GM23338 (cell line): ENCODE results near the gene MOSPD2. TPM values are rescaled to one million over a fixed set of nuclear protein-coding genes. Genes with fewer than 3 reads are reported as not detected.

Experiments
- ATAC-seq: fragments of 200-7000 bp; cut with Tn5 transposase; 3 replicates; pipeline ENCODE4 v1.9.1; 2020
- DNase-seq: peaks from one replicate; pipeline ENCODE4 v3.0.0-alpha.2; 2015; ENCODE audit warnings: low spot score
- H2AFZ ChIP-seq: fragments of 200-600 bp; sonication (generic); 2 replicates; pipeline ENCODE4 v1.8.0; 2016; ENCODE audit warnings: antibody characterized with exemption, mild to moderate bottlenecking, moderate library complexity
- H3F3A ChIP-seq: fragments of 200-600 bp; sonication (generic); replicated peaks from 2 replicates; pipeline ENCODE4 v1.8.0; 2017; ENCODE audit warnings: antibody characterized with exemption, mixed run types, low read depth
- H3K27ac ChIP-seq: fragments of 200-600 bp; sonication (generic); 2 replicates; pipeline ENCODE4 v1.6.1; 2016; ENCODE audit warnings: low read depth
- H3K27me3 ChIP-seq: fragments of 200-600 bp; sonication (generic); 2 replicates; pipeline ENCODE4 v1.8.0; 2016; ENCODE audit warnings: mild to moderate bottlenecking, mixed run types, moderate library complexity; ENCODE audit not compliant: insufficient read depth
- H3K36me3 ChIP-seq: fragments of 200-600 bp; sonication (generic); 2 replicates; pipeline ENCODE4 v1.8.0; 2016; ENCODE audit warnings: mild to moderate bottlenecking; ENCODE audit not compliant: insufficient read depth
- H3K4me1 ChIP-seq: fragments of 200-600 bp; sonication (generic); 2 replicates; pipeline ENCODE4 v1.8.0; 2016; ENCODE audit warnings: mild to moderate bottlenecking, moderate library complexity; ENCODE audit not compliant: insufficient read depth
- H3K4me2 ChIP-seq: fragments of 200-600 bp; sonication (generic); 2 replicates; pipeline ENCODE4 v1.7.1; 2017; ENCODE audit warnings: mixed run types
- H3K4me3 ChIP-seq: fragments of 200-600 bp; sonication (generic); 2 replicates; pipeline ENCODE4 v1.6.1; 2016; ENCODE audit warnings: mixed run types
- H3K79me2 ChIP-seq: fragments of 200-600 bp; sonication (generic); replicated peaks from 2 replicates; pipeline ENCODE4 v1.8.0; 2017; ENCODE audit warnings: mild to moderate bottlenecking; ENCODE audit not compliant: insufficient read depth
- H3K9me2 ChIP-seq: fragments of 200-600 bp; sonication (generic); 2 replicates; pipeline ENCODE4 v1.8.0; 2017; ENCODE audit not compliant: insufficient read depth
- H4K20me1 ChIP-seq: fragments of 200-600 bp; sonication (generic); replicated peaks from 2 replicates; pipeline ENCODE4 v1.8.0; 2017; ENCODE audit warnings: mild to moderate bottlenecking; ENCODE audit not compliant: insufficient read depth
- H3K27ac Mint-ChIP-seq: 2 replicates; pipeline ENCODE4 v1.8.0; 2020; ENCODE audit warnings: inconsistent platforms, mild to moderate bottlenecking, moderate library complexity, mixed read lengths
- H3K27me3 Mint-ChIP-seq: 3 replicates; pipeline ENCODE4 v1.8.0; 2022; ENCODE audit warnings: low read depth, mild to moderate bottlenecking, moderate library complexity, mixed read lengths, inconsistent platforms; ENCODE audit not compliant: insufficient read depth, poor library complexity
- H3K36me3 Mint-ChIP-seq: 3 replicates; pipeline ENCODE4 v1.8.0; 2021; ENCODE audit warnings: low read depth, mild to moderate bottlenecking, inconsistent platforms, moderate library complexity, mixed read lengths
- H3K4me1 Mint-ChIP-seq: 3 replicates; pipeline ENCODE4 v1.8.0; 2020; ENCODE audit warnings: mild to moderate bottlenecking, inconsistent platforms, mixed read lengths
- H3K4me3 Mint-ChIP-seq: 3 replicates; pipeline ENCODE4 v1.8.0; 2021; ENCODE audit warnings: moderate library complexity, mild to moderate bottlenecking, inconsistent platforms, mixed read lengths
- H3K9me3 Mint-ChIP-seq: 3 replicates; pipeline ENCODE4 v1.8.0; 2020; ENCODE audit warnings: moderate library complexity, mild to moderate bottlenecking, inconsistent platforms, mixed read lengths
- CREB1 ChIP-seq: fragments of 250-450 bp; sonication (Bioruptor Pico); IDR thresholded peaks from 2 replicates; pipeline ENCODE4 v1.5.0; 2020; ENCODE audit warnings: low read depth, mild to moderate bottlenecking, moderate library complexity
- CTCF ChIP-seq, 2 experiments: fragments of 200-600 bp in 1 of 2; sonication (generic) in 1 of 2; conservative IDR thresholded peaks; 2 replicates each; pipeline versions ENCODE4 v1.5.1 to v1.6.1; 2016 to 2017; ENCODE audit warnings: antibody characterized with exemption in 2 of 2, low read depth in 2 of 2, mild to moderate bottlenecking in 2 of 2, moderate library complexity in 1 of 2
- ETS1 ChIP-seq: IDR thresholded peaks from 2 replicates; pipeline ENCODE4 v1.6.1; 2016; ENCODE audit warnings: antibody characterized with exemption
- EZH2 ChIP-seq: fragments of 200-600 bp; sonication (generic); IDR thresholded peaks from one replicate; pipeline ENCODE4 v1.8.0; 2017; ENCODE audit warnings: antibody characterized with exemption, mild to moderate bottlenecking, low read depth; ENCODE audit not compliant: unreplicated experiment
- EZH2phosphoT487 ChIP-seq: fragments of 200-600 bp; sonication (generic); IDR thresholded peaks from one replicate; pipeline ENCODE4 v1.8.1; 2018; ENCODE audit warnings: antibody characterized with exemption; ENCODE audit not compliant: unreplicated experiment
- JUNB ChIP-seq: IDR thresholded peaks from one replicate; pipeline ENCODE4 v1.6.1; 2016; ENCODE audit warnings: antibody characterized with exemption; ENCODE audit not compliant: unreplicated experiment
- NANOG ChIP-seq: IDR thresholded peaks from 2 replicates; pipeline ENCODE4 v1.6.1; 2016; ENCODE audit warnings: antibody characterized with exemption, borderline replicate concordance
- POLR2AphosphoS5 ChIP-seq: IDR thresholded peaks from 2 replicates; pipeline ENCODE4 v1.6.1; 2016; ENCODE audit warnings: antibody characterized with exemption, low read depth
- REST ChIP-seq: IDR thresholded peaks from one replicate; pipeline ENCODE4 v1.6.1; 2018; ENCODE audit warnings: antibody characterized with exemption; ENCODE audit not compliant: unreplicated experiment
- STAT1 ChIP-seq: IDR thresholded peaks from one replicate; pipeline ENCODE4 v1.6.1; 2016; ENCODE audit warnings: antibody characterized with exemption; ENCODE audit not compliant: unreplicated experiment
- ZNF114 ChIP-seq: fragments of 250-450 bp; sonication (Bioruptor Pico); IDR thresholded peaks from 2 replicates; pipeline ENCODE4 v1.5.0; 2020; ENCODE audit warnings: mild to moderate bottlenecking, moderate library complexity
- ZNF331 ChIP-seq: fragments of 250-450 bp; sonication (Bioruptor Pico); IDR thresholded peaks from 2 replicates; pipeline ENCODE4 v1.5.0; 2020; ENCODE audit warnings: low read depth, mild to moderate bottlenecking, moderate library complexity
- polyA plus RNA-seq: library from polyadenylated mRNA; unstranded; fragments of >200 nt; fragmentation: Nextera tagmentation; extraction: Ambion mirVana; gene quantifications from 2 replicates; pipeline ENCODE4 v1.2.1, GENCODE V29; 2016
- total RNA-seq: library from RNA; depleted of rRNA; stranded (reverse); fragments of >200 nt; shearing (Covaris generic); gene quantifications from 2 replicates; pipeline ENCODE4 v1.2.3, GENCODE V29; 2014

Gene MOSPD2
- total and polyA plus RNA-seq, 2 experiments from 2014 or later: 8.5 to 13.9 TPM

DNA sequence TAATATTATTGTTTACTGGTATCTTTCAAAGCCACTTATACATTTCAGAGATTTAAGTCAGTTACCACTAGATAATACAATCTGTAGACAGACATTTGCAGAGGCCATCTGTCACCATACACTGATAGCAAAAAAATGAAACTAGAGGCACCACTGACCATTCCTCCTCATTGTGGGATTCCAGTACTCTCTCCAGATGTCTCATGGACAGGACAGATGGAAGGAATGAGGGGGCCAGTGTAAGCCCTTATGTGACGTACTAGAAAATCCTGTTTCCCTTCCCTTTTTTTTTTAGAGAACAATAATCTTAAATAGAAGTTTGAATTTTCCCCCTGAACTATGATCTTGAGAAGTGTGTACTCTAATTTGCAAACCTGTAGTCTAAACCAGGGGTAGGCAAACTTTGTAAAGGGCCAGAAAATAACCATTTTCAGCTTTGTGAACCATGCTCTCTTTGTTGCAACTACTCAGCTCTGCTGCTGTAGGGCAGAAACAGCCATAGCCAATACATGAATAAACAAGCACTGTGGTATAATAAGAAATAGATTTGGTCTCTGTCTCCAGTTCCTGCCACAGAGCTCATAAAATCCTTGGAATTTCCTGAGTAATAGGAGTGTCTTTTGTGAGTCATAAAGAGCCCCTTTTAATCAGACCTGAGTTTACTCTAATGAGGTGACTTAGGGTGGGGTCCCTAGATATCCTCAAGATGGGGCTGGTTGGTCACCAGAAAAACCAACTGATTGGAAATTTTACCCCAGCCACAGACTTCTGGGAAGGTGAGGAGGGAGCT is 90.4 kb downstream of the MOSPD2 start:
- H3K4me1 ChIP-seq: no peaks in the 10 kb centered on the region
- TF ChIP-seq REST: no peak
- TF ChIP-seq NANOG: no peak
- TF ChIP-seq POLR2AphosphoS5: no peak
- no peak for TF ChIP-seq ETS1
- no peak for TF ChIP-seq STAT1
- no peak for TF ChIP-seq JUNB
- no peak for TF ChIP-seq ZNF114 (CRISPR knock-in tag)
- no peak for TF ChIP-seq EZH2
- TF ChIP-seq EZH2phosphoT487: no peak
- no peak for TF ChIP-seq ZNF331
- TF ChIP-seq CTCF (conservative IDR thresholded peaks at IDR 0.05; ENCODE audit: low read depth in 2 of 2): no peak
- TF ChIP-seq CREB1 (CRISPR knock-in tag): no peak
- H3K27ac Mint-ChIP-seq: no peak overlapping the region
- no peak overlapping the region for H3K4me3 ChIP-seq
- H3K9me2 ChIP-seq: no peaks in the 10 kb centered on the region
- H3F3A ChIP-seq: no peaks in the 10 kb centered on the region
- no peaks in the 10 kb centered on the region; the same call in 2 of the 3 replicates for H3K9me3 Mint-ChIP-seq
- H4K20me1 ChIP-seq: no peaks in the 10 kb centered on the region
- H3K4me3 Mint-ChIP-seq: no peak overlapping the region
- no peak overlapping the region for H2AFZ ChIP-seq
- H3K79me2 ChIP-seq: no peaks in the 10 kb centered on the region
- H3K27me3 Mint-ChIP-seq: no peaks in the 10 kb centered on the region
- no peaks in the 10 kb centered on the region for H3K4me1 Mint-ChIP-seq
- no peaks in the 10 kb centered on the region for H3K27me3 ChIP-seq
- H3K36me3 ChIP-seq: no peaks in the 10 kb centered on the region
- H3K4me2 ChIP-seq: no peak overlapping the region
- no peak for ATAC-seq
- no peak overlapping the region for H3K27ac ChIP-seq
- no peak for DNase-seq
- no peaks in the 10 kb centered on the region for H3K36me3 Mint-ChIP-seq
